ENCODE results near the gene CASS4. TPM values are rescaled to one million over a fixed set of nuclear protein-coding genes. Genes with fewer than 3 reads are reported as not detected.

The CASS4 gene
- polyA plus RNA-seq, 1 donor from 2014 or later, result 0.56 TPM

DNA sequence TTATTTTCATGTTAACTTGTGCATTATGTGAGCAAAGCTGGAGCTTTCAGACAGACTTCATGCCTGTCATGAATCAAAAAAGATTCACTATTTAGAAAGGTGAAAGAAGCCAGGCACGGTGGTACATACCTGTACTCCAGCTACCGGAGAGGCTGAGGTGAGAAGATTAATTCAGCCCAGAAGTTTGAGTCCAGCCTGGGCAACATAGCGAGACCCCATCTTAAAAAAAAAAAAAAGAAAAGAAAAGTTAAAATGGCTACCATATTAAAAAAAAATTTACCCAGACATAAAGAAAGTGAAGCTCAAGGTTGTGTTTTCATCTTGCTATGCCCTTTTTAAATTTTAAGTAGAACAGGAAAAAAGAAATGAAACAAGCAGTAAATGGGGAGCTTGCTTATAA, 889 bp downstream of the CASS4 start:
- Histone ChIP-seq H3K27me3 (ENCODE audit: insufficient read depth, low read depth, low read length) (no peaks in the 10 kb centered on the region), H3K9me3 (ENCODE audit: low read length) (no peaks in the 10 kb centered on the region), H3K4me3 (ENCODE audit: low read length) (no peak overlapping the region), H3K27ac (ENCODE audit: low read length) (no peak overlapping the region), H3K36me3 (ENCODE audit: insufficient read depth, low read length) (no peaks in the 10 kb centered on the region), H3F3A (ENCODE audit: insufficient read depth, low read length, poor library complexity, severe bottlenecking) (no peaks in the 10 kb centered on the region), H4K20me1 (ENCODE audit: insufficient read depth) (no peaks in the 10 kb centered on the region), H3K9me2 (ENCODE audit: insufficient read depth, low read length) (no peaks in the 10 kb centered on the region), H2AFZ (ENCODE audit: low read depth, low read length) (no peak overlapping the region), H3K9ac (ENCODE audit: low read length) (no peak overlapping the region), H3K79me2 (replicated peaks; ENCODE audit: insufficient read depth, low read length) (no peaks in the 10 kb centered on the region), H3K4me2 (ENCODE audit: low read length) (no peak overlapping the region)
- TF ChIP-seq TAF1 (IDR thresholded peaks at IDR 0.05; ENCODE audit: low read depth) (no peak), EP300 (conservative IDR thresholded peaks at IDR 0.05; ENCODE audit: poor library complexity, severe bottlenecking) (no peak), MXI1 (conservative IDR thresholded peaks at IDR 0.05; ENCODE audit: poor library complexity, severe bottlenecking) (no peak), RAD21 (conservative IDR thresholded peaks at IDR 0.05) (no peak), SMC3 (conservative IDR thresholded peaks at IDR 0.05; ENCODE audit: poor library complexity) (no peak), EZH2 (IDR thresholded peaks at IDR 0.05; ENCODE audit: borderline replicate concordance, insufficient read depth, low read length, poor library complexity, severe bottlenecking) (no peak), POLR2AphosphoS5 (IDR thresholded peaks at IDR 0.05) (no peak)
- TF ChIP-seq, protein P1, sequence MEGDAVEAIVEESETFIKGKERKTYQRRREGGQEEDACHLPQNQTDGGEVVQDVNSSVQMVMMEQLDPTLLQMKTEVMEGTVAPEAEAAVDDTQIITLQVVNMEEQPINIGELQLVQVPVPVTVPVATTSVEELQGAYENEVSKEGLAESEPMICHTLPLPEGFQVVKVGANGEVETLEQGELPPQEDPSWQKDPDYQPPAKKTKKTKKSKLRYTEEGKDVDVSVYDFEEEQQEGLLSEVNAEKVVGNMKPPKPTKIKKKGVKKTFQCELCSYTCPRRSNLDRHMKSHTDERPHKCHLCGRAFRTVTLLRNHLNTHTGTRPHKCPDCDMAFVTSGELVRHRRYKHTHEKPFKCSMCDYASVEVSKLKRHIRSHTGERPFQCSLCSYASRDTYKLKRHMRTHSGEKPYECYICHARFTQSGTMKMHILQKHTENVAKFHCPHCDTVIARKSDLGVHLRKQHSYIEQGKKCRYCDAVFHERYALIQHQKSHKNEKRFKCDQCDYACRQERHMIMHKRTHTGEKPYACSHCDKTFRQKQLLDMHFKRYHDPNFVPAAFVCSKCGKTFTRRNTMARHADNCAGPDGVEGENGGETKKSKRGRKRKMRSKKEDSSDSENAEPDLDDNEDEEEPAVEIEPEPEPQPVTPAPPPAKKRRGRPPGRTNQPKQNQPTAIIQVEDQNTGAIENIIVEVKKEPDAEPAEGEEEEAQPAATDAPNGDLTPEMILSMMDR (IDR thresholded peaks at IDR 0.05; ENCODE audit: poor library complexity, severe bottlenecking), result no peak
- TF ChIP-seq, protein P2, sequence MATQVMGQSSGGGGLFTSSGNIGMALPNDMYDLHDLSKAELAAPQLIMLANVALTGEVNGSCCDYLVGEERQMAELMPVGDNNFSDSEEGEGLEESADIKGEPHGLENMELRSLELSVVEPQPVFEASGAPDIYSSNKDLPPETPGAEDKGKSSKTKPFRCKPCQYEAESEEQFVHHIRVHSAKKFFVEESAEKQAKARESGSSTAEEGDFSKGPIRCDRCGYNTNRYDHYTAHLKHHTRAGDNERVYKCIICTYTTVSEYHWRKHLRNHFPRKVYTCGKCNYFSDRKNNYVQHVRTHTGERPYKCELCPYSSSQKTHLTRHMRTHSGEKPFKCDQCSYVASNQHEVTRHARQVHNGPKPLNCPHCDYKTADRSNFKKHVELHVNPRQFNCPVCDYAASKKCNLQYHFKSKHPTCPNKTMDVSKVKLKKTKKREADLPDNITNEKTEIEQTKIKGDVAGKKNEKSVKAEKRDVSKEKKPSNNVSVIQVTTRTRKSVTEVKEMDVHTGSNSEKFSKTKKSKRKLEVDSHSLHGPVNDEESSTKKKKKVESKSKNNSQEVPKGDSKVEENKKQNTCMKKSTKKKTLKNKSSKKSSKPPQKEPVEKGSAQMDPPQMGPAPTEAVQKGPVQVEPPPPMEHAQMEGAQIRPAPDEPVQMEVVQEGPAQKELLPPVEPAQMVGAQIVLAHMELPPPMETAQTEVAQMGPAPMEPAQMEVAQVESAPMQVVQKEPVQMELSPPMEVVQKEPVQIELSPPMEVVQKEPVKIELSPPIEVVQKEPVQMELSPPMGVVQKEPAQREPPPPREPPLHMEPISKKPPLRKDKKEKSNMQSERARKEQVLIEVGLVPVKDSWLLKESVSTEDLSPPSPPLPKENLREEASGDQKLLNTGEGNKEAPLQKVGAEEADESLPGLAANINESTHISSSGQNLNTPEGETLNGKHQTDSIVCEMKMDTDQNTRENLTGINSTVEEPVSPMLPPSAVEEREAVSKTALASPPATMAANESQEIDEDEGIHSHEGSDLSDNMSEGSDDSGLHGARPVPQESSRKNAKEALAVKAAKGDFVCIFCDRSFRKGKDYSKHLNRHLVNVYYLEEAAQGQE (IDR thresholded peaks at IDR 0.05; ENCODE audit: borderline replicate concordance), result no peak

DNA sequence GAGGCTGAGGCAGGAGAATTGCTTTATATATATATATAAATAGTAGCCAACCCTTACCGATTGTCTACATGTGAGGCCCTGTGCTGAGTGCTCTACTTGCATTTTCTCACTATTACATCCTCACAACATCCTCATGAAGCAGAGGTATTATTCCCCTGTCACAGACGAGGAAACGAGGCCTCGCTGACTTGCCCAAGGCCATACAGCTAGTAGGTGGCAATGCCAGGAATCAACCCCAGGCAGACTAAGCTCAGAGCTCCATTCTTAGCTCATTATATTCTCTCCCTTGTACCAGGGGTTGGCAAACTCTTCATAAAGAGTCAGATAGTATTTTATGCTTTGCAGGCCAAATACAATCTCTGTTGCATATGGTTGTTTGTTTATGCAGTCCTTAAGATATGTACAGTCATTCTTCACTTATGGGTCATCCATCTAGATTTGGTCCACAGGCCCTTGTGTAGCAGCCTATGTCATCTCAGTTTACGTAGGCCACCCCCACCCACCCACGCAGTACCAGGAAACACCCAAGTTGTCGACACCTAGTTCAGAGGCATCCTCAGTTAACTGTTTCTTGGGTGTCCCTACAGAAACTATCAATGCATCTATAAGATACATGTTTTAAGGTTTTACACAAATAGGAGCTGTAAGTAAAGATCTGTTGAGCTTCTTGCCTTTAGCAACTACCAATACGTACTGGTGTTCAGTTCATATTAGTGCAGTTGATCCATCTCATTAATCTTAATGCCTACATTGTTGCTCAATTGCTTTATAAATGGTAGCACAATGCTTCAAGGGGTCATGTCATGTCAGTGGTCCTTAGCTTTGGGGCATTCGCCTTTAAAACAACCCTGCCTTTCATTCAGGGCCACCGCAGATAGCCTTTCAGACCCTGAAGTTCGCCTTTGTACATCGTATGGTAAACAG, 3.0 kb downstream of the CASS4 start:
- H3K4me3 ChIP-seq (ENCODE audit: low read length), result no peak overlapping the region
- no peaks in the 10 kb centered on the region for H3K9me3 ChIP-seq (ENCODE audit: low read length)
- no peaks in the 10 kb centered on the region for H4K20me1 ChIP-seq (ENCODE audit: insufficient read depth)
- H3K9ac ChIP-seq (ENCODE audit: low read length), result no peak overlapping the region
- no peak overlapping the region for H3K27ac ChIP-seq (ENCODE audit: low read length)
- no peaks in the 10 kb centered on the region for H3K79me2 ChIP-seq (replicated peaks; ENCODE audit: insufficient read depth, low read length)
- H3F3A ChIP-seq (ENCODE audit: insufficient read depth, low read length, poor library complexity, severe bottlenecking), result no peaks in the 10 kb centered on the region
- TF ChIP-seq EZH2 (IDR thresholded peaks at IDR 0.05; ENCODE audit: borderline replicate concordance, insufficient read depth, low read length, poor library complexity, severe bottlenecking), result no peak
- no peak for TF ChIP-seq SMC3 (conservative IDR thresholded peaks at IDR 0.05; ENCODE audit: poor library complexity)
- no peak for TF ChIP-seq TAF1 (IDR thresholded peaks at IDR 0.05; ENCODE audit: low read depth)
- no peak for TF ChIP-seq MXI1 (conservative IDR thresholded peaks at IDR 0.05; ENCODE audit: poor library complexity, severe bottlenecking)
- TF ChIP-seq, protein P1 (IDR thresholded peaks at IDR 0.05; ENCODE audit: poor library complexity, severe bottlenecking), result no peak
- TF ChIP-seq, protein P2 (IDR thresholded peaks at IDR 0.05; ENCODE audit: borderline replicate concordance), result no peak
- TF ChIP-seq POLR2AphosphoS5 (IDR thresholded peaks at IDR 0.05), result no peak
- TF ChIP-seq EP300 (conservative IDR thresholded peaks at IDR 0.05; ENCODE audit: poor library complexity, severe bottlenecking), result no peak
- no peak for TF ChIP-seq RAD21 (conservative IDR thresholded peaks at IDR 0.05)
- no peaks in the 10 kb centered on the region for H3K9me2 ChIP-seq (ENCODE audit: insufficient read depth, low read length)
- no peak overlapping the region for H3K4me2 ChIP-seq (ENCODE audit: low read length)
- H3K36me3 ChIP-seq (ENCODE audit: insufficient read depth, low read length), result no peaks in the 10 kb centered on the region
- H3K27me3 ChIP-seq (ENCODE audit: insufficient read depth, low read depth, low read length), result no peaks in the 10 kb centered on the region
- H2AFZ ChIP-seq (ENCODE audit: low read depth, low read length), result no peak overlapping the region

All from neural cell (in vitro differentiated cells).